Fibroblast of lung (primary cell): ENCODE results near the gene BEX5.
"Not testable (repeated sequence)": the region's sequence is repeated elsewhere in the genome, so short reads cannot be mapped to it uniquely, and the experiment has no call there.

Experiments
- CTCF ChIP-seq, 2 donors: IDR thresholded peaks in 1 of 2; conservative IDR thresholded peaks in 1 of 2; 1 replicate in 1 of 2; 2 replicates in 1 of 2; pipeline ENCODE4 v1.5.1; 2011 to 2012; ENCODE audit warnings: low read length in 2 of 2, control low read depth in 1 of 2, inconsistent platforms in 1 of 2, low read depth in 1 of 2, mild to moderate bottlenecking in 1 of 2
- EZH2 ChIP-seq: IDR thresholded peaks from 2 replicates; pipeline ENCODE4 v1.5.1; 2012; ENCODE audit warnings: low read length, control low read depth, mild to moderate bottlenecking; ENCODE audit errors: missing control alignments

GRCh38 chrX:102126080-102126818 is 29.5 kb downstream of the BEX5 start:
- not testable (repeated sequence) for TF ChIP-seq CTCF (conservative IDR thresholded peaks at IDR 0.05 in 1 of 2, IDR thresholded peaks at IDR 0.05 in 1 of 2; ENCODE audit: low read depth in 1 of 2, low read length in 2 of 2); EZH2
